ENCODE measurements around the gene SLC2A9. TPM values are rescaled to one million over a fixed set of nuclear protein-coding genes. Genes with fewer than 3 reads are reported as not detected.

The SLC2A9 gene
- total RNA-seq, 3 donors from 2014 or later = 6.2 to 10.7 (median 9.5) TPM

- Histone ChIP-seq H3K27me3 (no peaks in the 10 kb centered on the region), H3K9me3 (no peaks in the 10 kb centered on the region), H3K27ac (peak overlapping the region; percentile 87 to 89), H3K4me1 (peaks cover 0 to 6% of the 10 kb centered on the region in 2 donors), H3K36me3 (no peaks in the 10 kb centered on the region), H3K4me3 (peak overlapping the region; percentile 36 to 65 (median 50))
- intact Hi-C loops (cut with DNase I; ENCODE audit: low total_unique reads) = loop anchor here (10.0 kb wide), 1 partner anchor 255 kb away; no protein-coding TSS in a partner anchor
- DNase-seq (ENCODE audit: low spot score in 2 of 2) = peak in 1 of 2 donors; percentile 51
- TF ChIP-seq POLR2A (IDR thresholded peaks at IDR 0.05) = no peak
- TF ChIP-seq, protein P1, sequence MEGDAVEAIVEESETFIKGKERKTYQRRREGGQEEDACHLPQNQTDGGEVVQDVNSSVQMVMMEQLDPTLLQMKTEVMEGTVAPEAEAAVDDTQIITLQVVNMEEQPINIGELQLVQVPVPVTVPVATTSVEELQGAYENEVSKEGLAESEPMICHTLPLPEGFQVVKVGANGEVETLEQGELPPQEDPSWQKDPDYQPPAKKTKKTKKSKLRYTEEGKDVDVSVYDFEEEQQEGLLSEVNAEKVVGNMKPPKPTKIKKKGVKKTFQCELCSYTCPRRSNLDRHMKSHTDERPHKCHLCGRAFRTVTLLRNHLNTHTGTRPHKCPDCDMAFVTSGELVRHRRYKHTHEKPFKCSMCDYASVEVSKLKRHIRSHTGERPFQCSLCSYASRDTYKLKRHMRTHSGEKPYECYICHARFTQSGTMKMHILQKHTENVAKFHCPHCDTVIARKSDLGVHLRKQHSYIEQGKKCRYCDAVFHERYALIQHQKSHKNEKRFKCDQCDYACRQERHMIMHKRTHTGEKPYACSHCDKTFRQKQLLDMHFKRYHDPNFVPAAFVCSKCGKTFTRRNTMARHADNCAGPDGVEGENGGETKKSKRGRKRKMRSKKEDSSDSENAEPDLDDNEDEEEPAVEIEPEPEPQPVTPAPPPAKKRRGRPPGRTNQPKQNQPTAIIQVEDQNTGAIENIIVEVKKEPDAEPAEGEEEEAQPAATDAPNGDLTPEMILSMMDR (IDR thresholded peaks at IDR 0.05) = no peak
- no peak for TF ChIP-seq POLR2AphosphoS5 (IDR thresholded peaks at IDR 0.05)
Measured at GRCh38 chr4:10019521-10020051, 1.7 kb downstream of the SLC2A9 start.

GRCh38 chr4:10018818-10019461 is 2.4 kb downstream of the SLC2A9 start:
- TF ChIP-seq, protein P1 (IDR thresholded peaks at IDR 0.05) = peak; percentile 85 to 99 (median 99)
- TF ChIP-seq POLR2A (IDR thresholded peaks at IDR 0.05) = no peak
- peak; percentile 51 to 79 (median 72) for TF ChIP-seq POLR2AphosphoS5 (IDR thresholded peaks at IDR 0.05)
- no peaks in the 10 kb centered on the region for H3K36me3 ChIP-seq
- peak; percentile 94 to 95 for DNase-seq (ENCODE audit: low spot score in 2 of 2)
- H3K9me3 ChIP-seq = no peaks in the 10 kb centered on the region
- H3K27me3 ChIP-seq = no peaks in the 10 kb centered on the region
- H3K4me3 ChIP-seq = peak overlapping the region; percentile 36 to 65 (median 50)
- intact Hi-C loops (cut with DNase I; ENCODE audit: low total_unique reads) = loop anchor here (10.0 kb wide), 1 partner anchor 254 kb away; no protein-coding TSS in a partner anchor
- peaks cover 0 to 6% of the 10 kb centered on the region in 2 donors for H3K4me1 ChIP-seq
- peak overlapping the region; percentile 87 to 89 for H3K27ac ChIP-seq

DNA sequence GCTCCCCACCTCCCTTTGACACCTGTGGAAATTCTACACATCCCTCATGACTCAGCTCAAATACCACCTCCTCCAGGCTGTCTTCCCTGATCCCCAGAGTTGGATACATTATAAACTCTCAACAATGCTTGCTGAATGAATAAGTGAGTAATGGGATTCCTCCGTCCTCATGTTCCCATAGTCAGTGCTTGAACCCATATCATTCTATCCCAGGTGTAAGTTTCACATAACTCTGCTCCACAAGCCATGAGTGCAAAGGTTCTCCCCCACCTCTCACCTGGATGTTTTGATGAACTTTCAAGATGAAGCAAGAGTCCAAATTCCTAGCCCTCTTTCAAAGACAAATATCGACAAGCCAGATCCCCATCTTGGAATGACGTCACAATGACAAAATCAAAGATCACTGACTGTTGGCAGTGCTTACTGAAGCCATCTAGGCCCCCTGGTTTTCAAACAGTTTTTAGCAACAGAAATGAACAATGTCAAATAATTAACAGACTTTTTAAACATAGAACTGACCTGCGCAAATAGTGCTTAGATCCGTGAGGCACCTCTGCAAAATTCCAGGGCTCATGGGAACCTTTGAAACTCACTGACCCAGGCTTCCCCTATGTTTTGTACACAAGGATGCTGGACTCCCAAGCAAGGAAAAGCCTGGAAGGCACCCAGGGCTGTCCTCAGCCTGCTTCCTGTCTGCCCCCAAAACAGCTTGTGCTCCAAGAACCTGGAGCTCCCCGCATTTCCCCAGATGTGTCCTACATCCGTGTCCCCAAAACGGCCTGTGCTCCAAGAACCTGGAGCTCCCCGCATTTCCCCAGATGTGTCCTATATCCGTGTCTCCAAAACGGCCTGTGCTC is 4.0 kb downstream of the SLC2A9 start:
- no peak for DNase-seq (ENCODE audit: low spot score in 2 of 2)
- Histone ChIP-seq H3K27me3 (no peaks in the 10 kb centered on the region), H3K27ac (no peak overlapping the region), H3K36me3 (no peaks in the 10 kb centered on the region), H3K4me1 (peaks cover 0 to 6% of the 10 kb centered on the region in 2 donors), H3K9me3 (no peaks in the 10 kb centered on the region), H3K4me3 (no peak overlapping the region)
- TF ChIP-seq POLR2AphosphoS5 (IDR thresholded peaks at IDR 0.05) (no peak), POLR2A (IDR thresholded peaks at IDR 0.05) (no peak)
- TF ChIP-seq, protein P1 (IDR thresholded peaks at IDR 0.05) = no peak
- intact Hi-C loops (cut with DNase I; ENCODE audit: low total_unique reads) = loop anchor here (10.0 kb wide), 1 partner anchor 252 kb away; no protein-coding TSS in a partner anchor

GRCh38 chr4:10016169-10016568 is 5.1 kb downstream of the SLC2A9 start:
- intact Hi-C loops (cut with DNase I; ENCODE audit: low total_unique reads) = loop anchor here (10.0 kb wide), 1 partner anchor 251 kb away; no protein-coding TSS in a partner anchor
- TF ChIP-seq POLR2A (IDR thresholded peaks at IDR 0.05) = no peak
- TF ChIP-seq POLR2AphosphoS5 (IDR thresholded peaks at IDR 0.05) = no peak
- TF ChIP-seq, protein P1 (IDR thresholded peaks at IDR 0.05) = no peak
- DNase-seq (ENCODE audit: low spot score in 2 of 2) = no peak
- Histone ChIP-seq H3K4me3 (no peak overlapping the region), H3K9me3 (no peaks in the 10 kb centered on the region), H3K36me3 (no peaks in the 10 kb centered on the region), H3K27ac (no peak overlapping the region), H3K4me1 (peaks cover 0 to 6% of the 10 kb centered on the region in 2 donors), H3K27me3 (no peaks in the 10 kb centered on the region)
